PFSK-1 (cell line): ENCODE data around the gene TBCB.

Source experiments
- FOXP2 ChIP-seq: optimal IDR thresholded peaks from 2 replicates; pipeline ENCODE3; 2011; ENCODE audit warnings: borderline replicate concordance, control low read depth, inconsistent platforms; ENCODE audit not compliant: insufficient read depth; ENCODE audit errors: extremely low read length, extremely low read depth
- POLR2AphosphoS5 ChIP-seq: IDR thresholded peaks from 2 replicates; pipeline ENCODE4 v1.6.1; 2012; ENCODE audit warnings: low read depth, mild to moderate bottlenecking, control low read depth, low read length, moderate library complexity
- REST ChIP-seq, 2 experiments: IDR thresholded peaks; 2 replicates each; pipeline versions ENCODE4 v1.6.1 to v1.8.0; 2011 to 2012; ENCODE audit warnings: low read depth in 2 of 2, low read length in 2 of 2, control low read depth in 1 of 2, inconsistent platforms in 1 of 2, mild to moderate bottlenecking in 1 of 2, moderate library complexity in 1 of 2; ENCODE audit not compliant: insufficient read depth in 1 of 2
- SIN3A ChIP-seq: IDR thresholded peaks from 2 replicates; pipeline ENCODE4 v1.6.1; 2012; ENCODE audit warnings: mild to moderate bottlenecking, low read length, moderate library complexity, borderline replicate concordance; ENCODE audit not compliant: insufficient read depth
- TAF1 ChIP-seq: IDR thresholded peaks from 2 replicates; pipeline ENCODE4 v1.6.1; 2012; ENCODE audit warnings: low read length, control low read depth, borderline replicate concordance; ENCODE audit not compliant: insufficient read depth

- TF ChIP-seq POLR2AphosphoS5, result no peak
- no peak for TF ChIP-seq SIN3A
- TF ChIP-seq TAF1, result no peak
- no peak for TF ChIP-seq REST (IDR thresholded peaks at IDR 0.05; ENCODE audit: insufficient read depth in 1 of 2, low read depth in 2 of 2, low read length in 2 of 2)
- TF ChIP-seq FOXP2, result no peak
Measured at GRCh38 chr19:36142496-36142895, 27.2 kb downstream of the TBCB start.
